AG10803 (cell line): ENCODE results near the gene UBR4.

Experiments
- DNase-seq: peaks from one replicate; pipeline ENCODE4 v3.0.0; 2010; ENCODE audit warnings: low read depth
- H3K4me3 ChIP-seq: 2 replicates; pipeline ENCODE4 v1.5.1; 2011; ENCODE audit warnings: mild to moderate bottlenecking, low read length, control low read depth
- CTCF ChIP-seq: conservative IDR thresholded peaks from 2 replicates; pipeline ENCODE4 v1.5.1; 2011; ENCODE audit warnings: mild to moderate bottlenecking, low read length, control low read depth, inconsistent platforms

UBR4 gene

GRCh38 chr1:19140465-19140864 is 69.6 kb downstream of the UBR4 start:
- DNase-seq = no peak
- no peak for TF ChIP-seq CTCF
- no peak overlapping the region for H3K4me3 ChIP-seq

- H3K4me3 ChIP-seq = no peak overlapping the region
- DNase-seq = no peak
- no peak for TF ChIP-seq CTCF
Measured at GRCh38 chr1:19139711-19140110, 70.4 kb downstream of the UBR4 start.

GRCh38 chr1:19138958-19139581 is 71.0 kb downstream of the UBR4 start:
- no peak for DNase-seq
- no peak for TF ChIP-seq CTCF
- H3K4me3 ChIP-seq = no peak overlapping the region

- TF ChIP-seq CTCF = no peak
- no peak for DNase-seq
- H3K4me3 ChIP-seq = no peak overlapping the region
Measured at GRCh38 chr1:19138331-19138730, 71.7 kb downstream of the UBR4 start.

GRCh38 chr1:19137158-19137557 is 72.9 kb downstream of the UBR4 start:
- H3K4me3 ChIP-seq = no peak overlapping the region
- DNase-seq = no peak
- no peak for TF ChIP-seq CTCF

- DNase-seq = no peak
- TF ChIP-seq CTCF = no peak
- no peak overlapping the region for H3K4me3 ChIP-seq
Measured at GRCh38 chr1:19133360-19133759, 76.7 kb downstream of the UBR4 start.

- H3K4me3 ChIP-seq = no peak overlapping the region
- no peak for DNase-seq
- no peak for TF ChIP-seq CTCF
Measured at GRCh38 chr1:19130468-19130867, 79.6 kb downstream of the UBR4 start.
